ENCODE results near the gene PRSS48.

PRSS48 gene

GRCh38 chr4:151322570-151322969, 45.6 kb downstream of the PRSS48 start:
- H3K9me3 ChIP-seq (ENCODE audit: severe bottlenecking), result no peaks in the 10 kb centered on the region
- no peak overlapping the region for H3K4me3 ChIP-seq (ENCODE audit: low read depth, low read length)
- H3K27ac ChIP-seq, result no peak overlapping the region
- H3K36me3 ChIP-seq, result peaks cover 14% of the 10 kb centered on the region
- no peaks in the 10 kb centered on the region for H3K27me3 ChIP-seq (ENCODE audit: insufficient read depth, low read depth, severe bottlenecking)
- no peak for DNase-seq
- TF ChIP-seq CTCF (IDR thresholded peaks at IDR 0.05; ENCODE audit: low read depth, low read length), result no peak

- H3K36me3 ChIP-seq, result peaks cover 14% of the 10 kb centered on the region
- no peaks in the 10 kb centered on the region for H3K27me3 ChIP-seq (ENCODE audit: insufficient read depth, low read depth, severe bottlenecking)
- no peak for TF ChIP-seq CTCF (IDR thresholded peaks at IDR 0.05; ENCODE audit: low read depth, low read length)
- H3K4me3 ChIP-seq (ENCODE audit: low read depth, low read length), result peak overlapping the region; percentile 76
- DNase-seq, result no peak
- no peaks in the 10 kb centered on the region for H3K9me3 ChIP-seq (ENCODE audit: severe bottlenecking)
- no peak overlapping the region for H3K27ac ChIP-seq
Measured at GRCh38 chr4:151323667-151324066, 46.7 kb downstream of the PRSS48 start.

GRCh38 chr4:151324124-151324751, 47.3 kb downstream of the PRSS48 start:
- TF ChIP-seq CTCF (IDR thresholded peaks at IDR 0.05; ENCODE audit: low read depth, low read length), result no peak
- H3K36me3 ChIP-seq, result peaks cover 8% of the 10 kb centered on the region
- no peaks in the 10 kb centered on the region for H3K27me3 ChIP-seq (ENCODE audit: insufficient read depth, low read depth, severe bottlenecking)
- H3K27ac ChIP-seq, result peak overlapping the region; percentile 2; the same call in 1 of the 2 replicates
- DNase-seq, result no peak
- H3K9me3 ChIP-seq (ENCODE audit: severe bottlenecking), result no peaks in the 10 kb centered on the region
- peak overlapping the region; percentile 76 for H3K4me3 ChIP-seq (ENCODE audit: low read depth, low read length)

GRCh38 chr4:151324752-151325110, 47.8 kb downstream of the PRSS48 start:
- H3K27ac ChIP-seq, result peak overlapping the region; percentile 76
- no peaks in the 10 kb centered on the region for H3K27me3 ChIP-seq (ENCODE audit: insufficient read depth, low read depth, severe bottlenecking)
- peaks cover 3% of the 10 kb centered on the region for H3K36me3 ChIP-seq
- peak overlapping the region; percentile 76 for H3K4me3 ChIP-seq (ENCODE audit: low read depth, low read length)
- TF ChIP-seq CTCF (IDR thresholded peaks at IDR 0.05; ENCODE audit: low read depth, low read length), result no peak
- H3K9me3 ChIP-seq (ENCODE audit: severe bottlenecking), result no peaks in the 10 kb centered on the region
- DNase-seq, result peak; percentile 59

- peak; percentile 94 for DNase-seq
Measured at GRCh38 chr4:151325111-151325948, 48.4 kb downstream of the PRSS48 start, which contains the start of gene SH3D19. Gene SH3D19 (minus strand): TSS chr4:151325605. CDS start chr4:151325352, 253 bp downstream.

More at GRCh38 chr4:151325111-151325948, 48.4 kb downstream of the PRSS48 start, which contains the start of gene SH3D19:
- H3K36me3 ChIP-seq, result no peaks in the 10 kb centered on the region
- H3K4me3 ChIP-seq (ENCODE audit: low read depth, low read length), result peak within 1 kb of the TSS; percentile 76
- TF ChIP-seq CTCF (IDR thresholded peaks at IDR 0.05; ENCODE audit: low read depth, low read length), result no peak
- H3K27ac ChIP-seq, result peak within 1 kb of the TSS; percentile 76
- no peaks in the 10 kb centered on the region for H3K9me3 ChIP-seq (ENCODE audit: severe bottlenecking)
- H3K27me3 ChIP-seq (ENCODE audit: insufficient read depth, low read depth, severe bottlenecking), result no peaks in the 10 kb centered on the region
